ENCODE results near the gene NTM.

Gene NTM

DNA sequence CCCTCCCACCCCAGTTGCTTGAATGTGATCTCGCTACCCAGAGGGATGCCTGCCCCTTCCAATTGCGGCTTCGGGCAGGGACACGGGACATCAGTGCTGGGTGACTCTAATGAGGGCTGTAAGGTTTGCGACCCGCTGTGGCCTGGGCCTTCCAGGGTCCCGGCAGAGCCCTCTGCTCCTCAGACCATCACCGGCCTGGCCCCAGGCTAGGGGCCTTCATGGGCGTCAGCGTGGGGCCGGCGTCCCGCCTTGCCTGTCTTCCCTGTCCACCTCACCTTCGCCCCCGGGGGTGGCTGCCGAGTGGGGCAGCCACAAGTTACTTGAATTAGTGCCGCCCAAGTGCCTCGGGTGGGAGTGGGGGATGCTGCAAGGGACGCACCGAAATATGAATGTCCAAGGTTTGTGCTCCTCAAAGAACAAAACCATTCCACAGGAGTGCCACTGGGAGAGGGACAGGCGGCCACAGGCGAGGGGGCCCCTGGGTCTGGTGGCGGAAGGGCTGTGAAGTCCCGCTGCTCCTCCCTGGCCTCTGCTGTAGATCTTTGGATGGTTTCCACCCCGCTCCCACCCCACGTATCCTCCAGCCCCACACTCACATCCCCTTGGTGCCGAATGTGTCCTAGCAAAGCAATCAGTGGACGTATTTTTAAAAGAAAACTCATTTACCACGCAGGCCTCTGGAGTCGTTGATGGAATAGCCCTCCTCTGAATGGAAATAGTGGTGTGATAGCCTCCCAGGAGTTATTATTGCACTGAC, 317.1 kb downstream of the NTM start:
- no peak for DNase-seq (ENCODE audit: low read depth)

DNA sequence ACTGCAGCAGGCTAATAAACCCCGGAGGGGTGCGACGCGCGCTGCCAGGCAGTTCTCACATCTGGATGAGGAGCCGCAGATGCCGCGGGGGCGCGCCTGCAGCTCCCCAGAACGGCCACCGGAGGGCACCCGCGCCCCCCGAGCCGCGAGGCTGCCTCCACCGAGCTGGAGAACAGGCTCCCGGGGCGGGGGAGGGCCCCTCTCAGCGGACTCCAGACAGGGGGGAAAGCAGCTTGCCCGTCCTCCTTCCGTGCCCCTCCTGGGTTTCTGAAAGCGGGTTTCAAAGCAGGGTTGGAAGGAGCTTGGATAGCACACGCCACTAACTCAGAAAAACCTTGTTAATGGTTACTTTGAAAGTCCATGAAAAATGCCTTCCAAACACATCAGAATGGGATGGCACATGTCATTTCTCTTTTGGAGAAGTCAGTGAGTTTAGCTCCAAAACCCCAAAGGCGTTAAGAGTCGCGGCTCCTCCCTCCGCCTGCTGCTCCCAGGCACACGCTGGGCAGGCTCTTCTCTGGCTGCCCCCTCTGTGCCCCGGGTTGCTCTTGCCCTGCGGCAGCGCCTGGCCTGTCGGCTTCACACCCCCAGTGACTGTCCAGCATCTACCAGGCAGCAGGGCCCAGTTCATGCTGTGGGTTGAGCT, 317.8 kb downstream of the NTM start:
- no peak for DNase-seq (ENCODE audit: low read depth)

DNA sequence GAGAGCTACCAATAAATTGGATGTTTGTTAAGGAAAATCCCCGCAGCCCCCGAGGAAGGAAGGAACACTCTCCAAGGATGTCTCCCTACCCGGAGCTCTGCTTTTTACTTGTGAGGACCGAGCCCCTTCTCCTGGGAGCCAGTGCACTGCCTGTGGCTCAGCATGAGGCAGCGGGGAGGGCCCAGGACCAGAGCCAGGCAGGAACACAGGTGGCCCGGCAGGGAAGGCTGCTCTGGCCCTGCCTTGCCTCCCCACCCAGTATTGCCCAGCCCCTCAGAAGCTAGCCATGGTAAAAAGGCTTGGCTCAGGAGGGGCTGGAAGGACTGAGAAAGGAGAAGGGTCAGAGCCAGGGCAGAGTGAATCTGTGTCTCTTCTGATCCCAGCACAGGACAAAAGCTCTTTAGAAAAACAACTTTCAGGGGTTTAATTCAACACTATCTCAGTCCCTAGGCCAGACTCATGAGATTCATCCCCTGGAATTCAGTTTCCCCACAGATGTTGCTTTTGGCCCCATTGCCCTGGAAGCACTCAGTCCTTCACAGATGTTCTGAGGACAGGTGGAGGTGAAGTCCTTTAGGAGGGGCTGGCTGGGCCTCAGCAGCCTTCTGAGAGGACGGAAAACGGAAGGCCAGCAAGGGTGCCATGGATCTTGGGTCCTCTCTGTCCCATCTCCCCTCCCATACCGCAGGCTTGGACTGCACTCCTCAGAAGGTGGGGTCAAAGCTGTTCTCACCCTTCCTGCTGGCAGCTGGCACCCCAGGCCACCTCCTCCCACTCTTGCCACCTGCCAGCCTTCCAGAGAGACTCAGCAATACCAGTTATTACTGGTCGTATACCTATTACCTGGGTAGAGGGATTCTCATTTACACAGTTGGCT, 318.9 kb downstream of the NTM start:
- no peak for DNase-seq (ENCODE audit: low read depth)

DNA sequence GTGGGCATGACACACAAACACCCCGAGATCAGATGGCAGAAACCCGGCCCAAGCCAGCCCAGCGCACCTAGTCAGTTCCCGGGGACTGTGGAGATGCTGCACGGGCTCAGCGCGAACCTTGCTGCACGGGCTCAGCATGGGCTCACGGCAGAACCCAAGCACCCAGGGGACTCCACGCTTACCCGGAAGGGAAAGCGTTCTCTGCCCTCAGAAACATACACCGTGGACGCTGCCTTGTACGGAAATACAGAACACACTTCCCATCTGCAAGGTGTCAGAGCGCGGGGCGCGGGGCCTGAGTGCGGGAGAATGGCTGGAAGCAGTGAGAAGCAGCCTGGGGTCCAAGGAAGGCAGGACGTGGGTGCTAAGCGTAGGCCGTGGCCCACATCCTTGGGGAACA, 319.9 kb downstream of the NTM start:
- no peak for DNase-seq (ENCODE audit: low read depth)

DNA sequence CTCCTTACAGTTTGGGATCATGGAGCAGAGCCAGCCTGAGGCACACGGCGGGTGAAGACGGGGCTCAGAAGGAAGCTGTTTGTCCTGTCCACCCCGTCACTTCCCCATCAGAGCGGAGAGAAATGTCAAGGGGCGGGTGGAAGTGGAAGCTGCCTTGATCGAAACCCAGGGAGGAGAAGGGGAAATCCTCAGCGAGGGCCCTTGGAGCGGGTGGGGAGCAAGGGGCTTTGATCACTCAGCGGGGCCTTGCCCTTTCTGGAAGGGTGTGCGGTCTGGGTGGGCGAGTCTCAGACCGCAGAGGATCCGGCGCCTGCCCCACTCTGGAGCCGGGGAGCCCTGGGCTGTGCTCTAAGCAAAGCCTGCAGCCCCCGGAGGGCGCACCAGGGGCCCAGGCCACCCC, 320.4 kb downstream of the NTM start:
- DNase-seq (ENCODE audit: low read depth), result no peak

DNA sequence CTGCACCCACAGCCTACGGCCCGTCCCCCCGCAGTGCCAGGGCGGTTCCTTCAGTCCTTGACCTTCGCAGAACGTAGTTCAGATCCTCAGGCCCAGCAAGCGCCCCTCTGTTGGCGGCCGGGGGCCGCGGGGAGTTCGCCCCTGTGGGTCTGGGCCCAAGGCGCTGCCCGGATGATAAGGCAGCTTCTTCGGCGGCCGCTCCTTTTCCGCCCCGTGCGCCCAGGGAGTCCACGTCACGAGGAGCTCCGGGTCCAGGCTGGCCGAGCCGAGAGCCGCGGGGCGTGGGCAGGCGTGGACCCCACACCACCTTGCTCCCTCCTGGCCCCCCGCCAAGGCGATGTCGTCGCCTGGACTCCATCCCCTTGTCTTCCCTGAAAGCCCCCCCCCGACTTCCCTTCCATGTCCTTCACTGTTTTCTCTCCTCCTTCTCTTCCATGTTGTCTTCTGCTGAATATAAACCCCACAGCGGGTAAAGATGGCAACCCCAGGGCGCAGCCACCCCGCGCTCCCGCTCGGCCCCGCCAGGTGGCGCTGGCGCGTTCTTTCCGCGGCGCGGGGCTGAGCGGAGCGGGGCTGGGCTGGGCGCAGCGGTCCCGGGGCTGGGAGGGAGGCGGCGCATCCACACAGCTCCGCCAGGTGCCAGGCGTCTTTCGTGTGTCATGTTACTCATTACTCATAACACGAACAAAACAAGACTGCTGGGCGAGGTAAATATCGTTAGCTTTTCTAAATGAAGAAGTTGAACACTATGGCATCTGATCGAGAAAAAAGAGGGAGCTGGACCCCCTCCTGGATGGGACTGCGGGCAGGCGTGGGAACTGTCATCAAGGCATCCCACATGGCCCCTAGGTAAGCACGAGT, 321.0 kb downstream of the NTM start:
- no peak for DNase-seq (ENCODE audit: low read depth)

DNA sequence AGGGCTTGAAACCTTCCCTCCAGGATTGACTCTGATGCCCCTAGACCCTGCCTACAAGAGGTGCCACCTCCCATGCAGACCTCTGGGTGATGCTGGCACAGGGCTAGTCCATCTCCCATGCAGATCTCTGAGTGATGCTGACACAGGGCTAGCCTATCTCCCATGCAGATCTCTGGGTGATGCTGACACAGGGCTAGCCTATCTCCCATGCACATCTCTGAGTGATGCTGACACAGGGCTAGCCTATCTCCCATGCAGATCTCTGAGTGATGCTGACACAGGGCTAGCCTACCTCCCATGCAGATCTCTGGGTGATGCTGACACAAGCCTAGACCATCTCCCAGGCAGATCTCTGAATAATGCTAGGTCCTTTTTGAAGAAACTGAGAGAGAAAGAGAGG, 321.7 kb downstream of the NTM start:
- DNase-seq (ENCODE audit: low read depth), result no peak

DNA sequence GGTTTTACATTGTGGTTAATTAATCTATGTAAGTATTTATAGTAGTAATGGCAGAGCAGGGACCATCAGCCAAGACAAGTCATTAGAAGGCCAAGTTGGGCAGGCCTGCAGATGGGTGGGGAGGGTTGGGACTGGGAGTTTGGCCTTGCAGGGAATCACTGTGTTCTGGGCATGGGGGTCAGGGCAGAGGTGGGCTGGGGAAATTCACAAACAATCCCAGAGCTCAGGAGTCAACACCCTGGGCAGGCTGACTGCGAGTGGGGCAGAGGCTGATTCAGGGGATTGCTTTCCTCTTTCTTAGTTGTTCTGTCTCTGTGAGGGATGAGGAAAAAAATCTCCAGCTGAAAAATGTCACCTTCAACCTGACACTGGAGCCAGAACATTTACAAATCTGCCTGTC, 322.5 kb downstream of the NTM start:
- no peak for DNase-seq (ENCODE audit: low read depth)

DNA sequence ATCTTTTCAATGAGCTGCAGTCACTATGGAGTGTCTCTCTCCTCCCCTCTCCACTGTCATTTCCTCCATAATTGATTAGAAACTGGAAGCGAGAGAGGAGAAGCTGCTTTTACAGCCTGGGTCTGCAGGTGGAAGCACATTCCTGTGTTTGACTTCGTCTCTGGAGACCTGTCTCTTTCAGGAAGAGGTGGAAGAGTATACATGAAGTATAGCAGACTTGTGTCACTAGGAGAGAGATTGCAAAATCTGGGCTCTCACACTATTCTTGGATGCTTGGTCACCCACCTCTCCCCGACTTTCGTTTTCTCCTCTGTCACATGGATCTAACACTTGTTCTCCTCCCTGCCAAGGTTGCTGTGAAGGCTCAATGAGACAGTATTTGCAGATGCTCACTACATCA, 323.3 kb downstream of the NTM start:
- no peak for DNase-seq (ENCODE audit: low read depth)

DNA sequence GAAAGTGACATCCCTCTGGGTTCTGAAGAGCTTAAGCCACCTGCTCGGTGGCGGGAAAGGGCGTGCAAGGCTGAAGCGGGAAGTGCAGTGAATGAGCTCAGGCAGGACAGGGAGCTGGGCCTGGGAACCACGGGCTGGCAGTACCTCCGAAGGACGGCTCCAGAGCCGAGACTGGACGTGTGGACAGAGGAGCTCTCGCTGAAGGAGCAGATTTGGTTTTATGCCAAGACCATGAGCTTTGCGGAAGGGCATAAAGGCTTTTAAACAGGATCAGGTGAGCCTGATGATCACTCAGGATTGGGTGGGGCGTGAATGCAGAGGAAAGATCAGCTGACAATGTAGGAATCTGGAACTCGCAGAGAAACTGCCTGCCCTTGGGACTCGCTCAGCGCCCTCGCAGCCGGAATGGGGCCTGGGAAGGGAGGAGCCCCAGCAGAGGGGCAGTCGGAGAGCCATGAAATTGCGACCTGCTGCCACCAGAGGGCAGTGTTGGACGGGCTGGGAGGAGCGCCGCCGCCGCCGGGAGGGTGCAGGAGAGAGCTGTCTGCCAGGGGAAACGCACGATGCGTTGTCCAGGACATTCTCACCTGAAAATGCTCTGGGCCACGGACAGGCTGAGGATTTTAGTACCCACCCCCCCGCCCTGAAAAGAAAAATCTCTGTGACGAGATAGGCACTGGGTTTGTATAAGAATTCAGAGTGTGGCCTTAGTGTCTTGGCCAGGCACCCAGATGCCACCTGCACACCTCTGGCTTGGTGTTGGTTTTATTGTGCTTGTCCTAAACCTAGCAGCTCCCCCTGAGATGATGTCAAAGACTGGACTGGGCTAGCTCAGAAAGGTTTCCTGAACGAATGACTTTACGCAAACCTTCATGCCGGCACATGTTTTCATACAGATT, 324.4 kb downstream of the NTM start:
- DNase-seq (ENCODE audit: low read depth), result peak; percentile 28

DNA sequence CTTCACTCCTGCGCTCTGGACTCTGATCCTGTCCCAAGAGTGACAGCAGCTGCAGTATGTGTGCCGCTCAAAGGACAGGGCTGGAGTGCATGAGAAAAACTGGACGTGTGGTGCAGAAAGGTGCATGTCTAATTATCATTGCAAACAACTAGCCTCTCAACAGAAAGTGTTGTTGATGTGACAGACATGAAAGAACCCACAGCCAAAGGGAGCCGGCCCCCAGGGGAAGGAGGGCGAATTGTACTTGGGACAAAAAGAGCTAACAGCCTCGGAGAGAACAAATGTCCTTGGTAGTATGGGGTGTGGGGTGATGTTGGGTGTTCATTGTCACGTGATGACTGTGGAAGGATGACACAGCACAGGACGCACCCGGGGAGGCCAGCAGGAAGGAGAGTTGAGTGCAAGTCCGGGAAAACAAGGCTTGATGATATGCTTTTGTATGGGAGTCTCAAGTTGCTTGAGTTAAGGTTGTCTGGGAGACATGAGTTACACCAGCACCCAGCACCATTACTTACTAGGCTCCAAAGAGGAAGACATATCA, 325.5 kb downstream of the NTM start:
- DNase-seq (ENCODE audit: low read depth), result no peak

DNA sequence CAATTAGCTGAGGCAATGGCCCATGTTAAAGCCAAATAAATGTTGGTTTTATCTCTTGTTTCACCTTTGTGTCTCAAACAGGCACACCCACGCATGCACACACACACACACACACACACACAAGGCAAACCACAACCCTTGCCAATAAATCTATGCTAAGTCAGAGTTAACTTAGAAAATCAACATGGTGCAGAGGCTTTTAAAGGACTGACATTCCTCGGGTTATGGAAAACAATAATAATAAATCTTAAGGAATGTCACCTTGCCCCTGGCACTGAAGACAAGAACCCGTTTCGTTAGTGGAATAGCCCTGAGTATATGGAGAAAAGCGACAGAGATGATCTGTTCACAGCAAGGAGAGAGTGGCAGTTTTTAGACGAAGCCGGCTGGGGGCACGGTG, 326.3 kb downstream of the NTM start:
- no peak for DNase-seq (ENCODE audit: low read depth)

DNA sequence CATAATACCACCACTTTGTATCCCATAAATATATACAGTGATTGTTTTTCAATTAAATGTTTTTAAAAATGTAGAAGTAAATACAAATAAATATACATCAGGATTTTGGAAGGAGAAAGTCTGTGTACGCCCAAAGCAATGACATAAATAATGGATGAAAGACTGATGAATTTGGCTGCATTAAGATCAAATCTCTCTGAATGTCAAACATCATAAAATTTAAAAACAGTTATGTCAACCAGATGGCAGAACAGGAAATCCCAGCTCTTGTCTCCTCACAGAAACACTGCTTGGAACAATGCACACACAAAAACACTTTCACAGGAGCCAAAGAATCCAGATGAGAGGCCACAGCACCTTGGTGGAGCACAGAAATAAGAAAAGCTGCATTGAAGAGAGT, 332.9 kb downstream of the NTM start:
- no peak for DNase-seq (ENCODE audit: low read depth)

DNA sequence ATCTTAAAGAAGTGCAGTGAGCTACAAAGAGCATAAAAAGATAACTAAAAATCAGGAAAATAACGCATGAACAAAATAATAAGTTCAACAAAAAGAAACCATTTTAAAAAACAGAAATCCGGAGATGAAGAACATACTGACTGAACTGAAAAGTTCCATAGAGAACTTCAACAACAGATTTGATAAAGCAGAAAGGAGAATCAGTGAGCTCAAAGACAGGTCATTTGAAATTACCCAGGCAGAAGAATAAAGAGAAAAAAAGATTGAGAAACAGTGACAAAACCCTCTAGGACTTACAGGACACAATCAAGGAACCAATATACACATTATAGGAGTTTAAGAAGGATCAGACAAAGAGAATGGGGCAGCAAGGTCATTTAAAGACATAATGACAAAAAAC, 334.3 kb downstream of the NTM start:
- no peak for DNase-seq (ENCODE audit: low read depth)

DNA sequence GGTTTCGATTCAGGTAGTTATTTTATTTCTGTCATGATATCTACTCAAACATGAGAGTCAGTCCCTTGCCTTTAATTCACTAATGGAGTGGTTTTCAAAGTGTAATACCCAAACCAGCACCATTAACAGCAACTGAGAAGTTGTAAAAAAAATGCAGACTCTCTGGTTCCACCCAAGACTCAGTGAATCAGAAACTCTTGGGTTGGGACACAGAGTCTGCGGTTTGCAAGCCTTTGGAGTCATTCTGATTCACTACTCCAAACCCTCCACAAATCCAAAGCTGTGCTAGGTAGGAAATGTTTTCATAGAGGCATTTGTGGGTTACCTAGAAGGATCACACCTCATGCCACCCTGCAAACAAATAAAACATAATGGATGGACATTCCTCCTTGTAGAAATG, 340.1 kb downstream of the NTM start:
- DNase-seq (ENCODE audit: low read depth), result no peak

DNA sequence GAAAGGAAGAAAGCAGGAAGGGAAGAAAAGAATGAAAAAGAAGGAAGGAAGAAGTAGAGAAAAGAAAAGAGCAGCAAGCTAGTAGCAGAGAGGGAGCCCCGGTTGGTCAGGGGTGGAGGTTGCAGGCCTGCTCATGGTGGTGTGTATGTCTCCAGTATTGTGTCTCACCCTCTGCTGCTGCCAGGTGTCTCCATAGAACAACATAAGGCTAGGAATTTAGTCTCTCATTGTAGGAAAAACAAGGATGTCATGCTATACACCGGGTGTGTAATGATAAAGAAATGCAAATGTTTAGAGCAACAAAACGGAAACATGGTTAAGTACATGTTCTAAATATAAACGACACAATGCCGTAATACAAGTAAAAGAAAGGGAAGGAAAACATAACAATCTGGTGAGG, 342.5 kb downstream of the NTM start:
- no peak for DNase-seq (ENCODE audit: low read depth)

DNA sequence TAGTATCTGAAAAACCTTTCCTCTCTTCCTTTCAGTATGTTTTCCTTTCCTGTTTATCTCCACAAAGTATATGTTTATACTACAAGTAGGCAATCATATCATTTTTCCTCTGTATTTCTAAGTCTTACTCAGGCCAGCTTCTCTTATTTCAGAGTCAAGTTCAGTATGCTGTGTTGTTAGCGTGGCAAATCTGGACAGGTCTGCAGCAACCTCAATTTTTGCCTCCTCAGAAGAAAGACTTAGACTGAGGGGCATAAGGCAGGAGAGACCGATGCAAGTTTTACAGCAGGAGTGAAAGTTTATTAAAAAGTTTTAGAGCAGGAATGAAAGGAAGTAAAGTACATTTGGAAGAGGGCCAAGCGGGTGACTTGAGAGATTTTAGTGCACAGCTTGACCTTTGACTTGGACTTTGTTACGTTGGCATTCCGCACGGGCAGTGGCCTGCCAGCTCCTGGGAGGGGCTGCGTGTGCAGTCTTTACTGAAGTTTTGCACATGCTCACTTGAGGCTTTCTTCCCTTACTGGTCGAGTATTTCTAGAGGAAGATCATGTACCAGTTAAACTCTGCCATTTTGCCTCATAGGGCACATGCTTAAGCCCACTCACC, 343.2 kb downstream of the NTM start:
- DNase-seq (ENCODE audit: low read depth), result no peak

DNA sequence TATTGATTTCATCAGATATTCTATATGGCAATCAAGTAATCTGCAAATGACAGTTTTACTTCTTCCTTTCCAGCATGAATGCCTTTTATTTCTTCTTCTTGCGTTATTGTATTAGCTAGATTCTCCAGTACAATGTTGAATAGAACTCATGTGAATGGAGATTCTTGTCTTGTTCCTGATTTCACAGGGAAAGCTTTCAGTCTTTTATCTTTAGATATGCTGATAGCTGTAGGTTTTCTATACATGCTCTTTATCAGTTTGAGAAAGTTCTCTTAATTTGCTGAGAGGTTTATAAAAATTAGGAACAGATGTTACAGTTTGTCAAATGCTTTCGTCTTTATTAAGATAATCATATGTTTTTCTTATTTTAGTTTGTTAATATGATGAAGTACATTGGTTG, 347.2 kb downstream of the NTM start:
- no peak for DNase-seq (ENCODE audit: low read depth)

DNA sequence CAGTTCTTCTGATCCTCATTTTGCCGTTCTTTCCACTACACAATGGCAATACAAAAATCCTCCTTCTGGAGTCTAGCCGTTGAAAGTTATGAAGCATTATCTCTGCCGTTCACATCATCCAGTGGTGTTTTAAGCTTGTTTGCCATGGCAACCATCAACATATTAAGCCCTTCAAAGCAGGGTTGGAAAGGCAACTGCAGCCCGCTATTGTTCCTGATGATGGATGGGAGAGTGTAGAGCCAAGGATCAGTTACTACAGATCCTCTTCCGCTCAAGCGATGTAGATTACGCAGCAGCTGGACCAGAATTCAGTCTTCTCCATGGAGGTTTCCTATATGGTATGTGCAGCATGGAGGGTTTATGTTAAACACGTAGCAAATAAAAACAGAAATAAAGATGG, 352.7 kb downstream of the NTM start:
- DNase-seq (ENCODE audit: low read depth), result no peak

DNA sequence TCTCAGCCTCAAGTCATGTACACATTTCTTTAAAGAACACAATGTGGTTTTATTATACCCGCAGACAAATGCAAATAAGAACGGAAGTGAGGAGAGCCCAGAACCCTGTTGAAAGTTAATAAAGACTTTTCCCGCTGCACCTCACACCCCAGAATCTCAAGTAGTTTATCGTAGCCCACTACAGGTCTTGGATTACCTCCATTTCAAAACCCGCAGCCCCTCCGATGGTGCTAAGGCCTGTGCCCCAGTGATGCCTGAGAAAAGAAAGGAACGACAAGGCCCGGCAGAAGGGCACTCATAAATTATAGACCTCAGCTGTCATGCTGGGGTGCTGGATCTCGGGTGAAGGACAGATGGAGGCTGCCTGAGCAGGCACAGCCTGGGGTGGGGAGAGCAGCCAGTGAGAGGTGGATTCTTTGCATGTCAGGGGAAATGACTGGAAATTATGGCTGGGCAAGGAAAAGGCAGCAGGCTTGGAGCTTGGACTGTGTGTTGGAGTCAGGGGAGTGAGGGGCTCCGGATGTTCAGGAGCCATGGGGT, 354.1 kb downstream of the NTM start:
- no peak for DNase-seq (ENCODE audit: low read depth)
